ENCODE data around the gene LRRC49. TPM values are rescaled to one million over a fixed set of nuclear protein-coding genes. Genes with fewer than 3 reads are reported as not detected.

The LRRC49 gene
- total and polyA plus RNA-seq, 12 donors: 9.7 to 149 (median 67.3) TPM

DNA sequence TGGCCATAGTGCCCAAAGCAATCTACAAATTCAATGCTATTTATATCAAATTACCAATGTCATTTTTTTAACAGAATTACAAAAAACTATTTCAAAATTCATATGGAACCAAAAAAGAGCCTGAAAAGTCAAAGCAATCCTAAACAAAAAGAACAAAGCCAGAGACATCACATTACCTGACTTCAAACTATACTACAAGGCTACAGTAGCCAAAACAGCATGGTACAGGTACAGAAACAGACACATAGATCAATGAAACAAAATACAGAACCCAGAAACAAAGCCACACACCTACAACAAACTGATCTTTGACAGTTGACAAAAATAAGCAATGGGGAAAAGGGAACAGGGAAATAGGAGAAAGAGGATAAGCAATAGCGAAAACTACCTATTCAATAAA lies 196.1 kb downstream of the LRRC49 start:
- DNase-seq: no peak
- no peak overlapping the region for H3K4me3 ChIP-seq
- H3K36me3 ChIP-seq: no peaks in the 10 kb centered on the region
- 96% methylated on average over 1 of the region's 1 CpG for WGBS, 2 donors
- TF ChIP-seq, protein P1, sequence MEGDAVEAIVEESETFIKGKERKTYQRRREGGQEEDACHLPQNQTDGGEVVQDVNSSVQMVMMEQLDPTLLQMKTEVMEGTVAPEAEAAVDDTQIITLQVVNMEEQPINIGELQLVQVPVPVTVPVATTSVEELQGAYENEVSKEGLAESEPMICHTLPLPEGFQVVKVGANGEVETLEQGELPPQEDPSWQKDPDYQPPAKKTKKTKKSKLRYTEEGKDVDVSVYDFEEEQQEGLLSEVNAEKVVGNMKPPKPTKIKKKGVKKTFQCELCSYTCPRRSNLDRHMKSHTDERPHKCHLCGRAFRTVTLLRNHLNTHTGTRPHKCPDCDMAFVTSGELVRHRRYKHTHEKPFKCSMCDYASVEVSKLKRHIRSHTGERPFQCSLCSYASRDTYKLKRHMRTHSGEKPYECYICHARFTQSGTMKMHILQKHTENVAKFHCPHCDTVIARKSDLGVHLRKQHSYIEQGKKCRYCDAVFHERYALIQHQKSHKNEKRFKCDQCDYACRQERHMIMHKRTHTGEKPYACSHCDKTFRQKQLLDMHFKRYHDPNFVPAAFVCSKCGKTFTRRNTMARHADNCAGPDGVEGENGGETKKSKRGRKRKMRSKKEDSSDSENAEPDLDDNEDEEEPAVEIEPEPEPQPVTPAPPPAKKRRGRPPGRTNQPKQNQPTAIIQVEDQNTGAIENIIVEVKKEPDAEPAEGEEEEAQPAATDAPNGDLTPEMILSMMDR (IDR thresholded peaks at IDR 0.05): no peak
- intact Hi-C loops (cut with DNase I): loop anchor here in 1 of 10 donors (10.0 kb wide), 1 partner anchor 64 kb away; no protein-coding TSS in a partner anchor
- peaks cover 0 to 7% (median 0%) of the 10 kb centered on the region in 9 donors for H3K4me1 ChIP-seq
- peaks cover 0 to 3% (median 0%) of the 10 kb centered on the region in 7 donors for H3K27me3 ChIP-seq
- H3K9me3 ChIP-seq: peaks cover 0 to 12% (median 0%) of the 10 kb centered on the region in 11 donors
- ATAC-seq: no peak
- H3K27ac ChIP-seq: no peak overlapping the region

- DNase-seq: no peak
- Histone ChIP-seq H3K4me3 (no peak overlapping the region), H3K36me3 (no peaks in the 10 kb centered on the region), H3K9me3 (peaks cover 0 to 12% (median 0%) of the 10 kb centered on the region in 11 donors), H3K27me3 (no peaks in the 10 kb centered on the region), H3K27ac (no peak overlapping the region), H3K4me1 (peaks cover 0 to 4% (median 0%) of the 10 kb centered on the region in 9 donors)
- no peak for ATAC-seq
- intact Hi-C loops (cut with DNase I): loop anchor here in 1 of 10 donors (10.0 kb wide), 1 partner anchor 65 kb away; no protein-coding TSS in a partner anchor
- 50 to 65% methylated on average over 1 of the region's 1 CpG for WGBS, 2 donors
- TF ChIP-seq, protein P1 (IDR thresholded peaks at IDR 0.05): no peak
Measured at GRCh38 chr15:71089801-71090200, 197.2 kb downstream of the LRRC49 start.

GRCh38 chr15:71091601-71092000 lies 199.0 kb downstream of the LRRC49 start:
- TF ChIP-seq, protein P1 (IDR thresholded peaks at IDR 0.05): no peak
- WGBS, 2 donors: 64 to 69% methylated on average over 1 of the region's 1 CpG
- Histone ChIP-seq H3K4me3 (no peak overlapping the region), H3K27ac (no peak overlapping the region), H3K4me1 (peaks cover 0 to 4% (median 0%) of the 10 kb centered on the region in 9 donors), H3K9me3 (peaks cover 0 to 12% (median 0%) of the 10 kb centered on the region in 11 donors), H3K27me3 (no peaks in the 10 kb centered on the region), H3K36me3 (no peaks in the 10 kb centered on the region)
- no peak for DNase-seq
- intact Hi-C loops (cut with DNase I): no loop called here
- no peak for ATAC-seq

- no peaks in the 10 kb centered on the region for H3K36me3 ChIP-seq
Measured at GRCh38 chr15:71092056-71092600, 199.5 kb downstream of the LRRC49 start.

More at GRCh38 chr15:71092056-71092600, 199.5 kb downstream of the LRRC49 start:
- no peaks in the 10 kb centered on the region for H3K27me3 ChIP-seq
- 89 to 92% methylated on average over 7 of the region's 7 CpGs for WGBS, 2 donors
- no peak overlapping the region for H3K4me3 ChIP-seq
- intact Hi-C loops (cut with DNase I): no loop called here
- H3K27ac ChIP-seq: no peak overlapping the region
- peaks cover 0 to 12% (median 0%) of the 10 kb centered on the region in 11 donors for H3K9me3 ChIP-seq
- DNase-seq: no peak
- peaks cover 0 to 4% (median 0%) of the 10 kb centered on the region in 9 donors for H3K4me1 ChIP-seq
- TF ChIP-seq, protein P1 (IDR thresholded peaks at IDR 0.05): no peak
- peak in 1 of 8 donors; percentile 13 for ATAC-seq
